SK-N-SH (cell line): Measurements from ENCODE around the gene DHRS9. TPM values are rescaled to one million over a fixed set of nuclear protein-coding genes. Genes with fewer than 3 reads are reported as not detected.

Experiments
- CTCF ChIA-PET: fragments of 300-600, 350-600 bp; formaldehyde crosslinking; extraction: SDS; loops from one replicate; lab custom pipeline; 2021; lab: Yijun Ruan, JAX
- POLR2A ChIA-PET: fragments of 350-600 bp; sonication (Branson Sonifier 250); formaldehyde crosslinking; extraction: SDS; loops from one replicate; lab custom pipeline; 2020; ENCODE audit warnings: antibody characterized with exemption, inconsistent platforms; lab: Yijun Ruan, JAX
- DNase-seq: peaks from one replicate; pipeline ENCODE4 v3.0.0; 2012
- H2AFZ ChIP-seq: fragments of 200-600 bp; sonication (generic); 2 replicates; pipeline ENCODE4 v1.8.1; 2016; ENCODE audit warnings: antibody characterized with exemption, mild to moderate bottlenecking, low read depth
- H3F3A ChIP-seq: fragments of 200-600 bp; sonication (generic); replicated peaks from 2 replicates; pipeline ENCODE3; 2016; ENCODE audit warnings: antibody characterized with exemption, mild to moderate bottlenecking; ENCODE audit not compliant: insufficient read depth
- H3K27ac ChIP-seq, 2 experiments: fragments of 200-500 bp in 1 of 2; fragments of 200-600 bp in 1 of 2; sonication (Bioruptor generic) in 1 of 2; sonication (generic), shearing (Covaris generic) in 1 of 2; 2 replicates each; pipeline versions ENCODE4 v1.5.1 to v1.6.1; 2014 to 2016; ENCODE audit warnings: low read depth in 2 of 2, inconsistent platforms in 1 of 2, low read length in 1 of 2, mild to moderate bottlenecking in 1 of 2, mixed read lengths in 1 of 2
- H3K27me3 ChIP-seq: fragments of 200-600 bp; sonication (generic), shearing (Covaris generic); 2 replicates; pipeline ENCODE4 v1.6.1; 2016; ENCODE audit warnings: mixed run types; ENCODE audit not compliant: insufficient read depth
- H3K36me3 ChIP-seq, 2 experiments: fragments of 200-500 bp in 1 of 2; fragments of 200-600 bp in 1 of 2; sonication (Bioruptor generic) in 1 of 2; sonication (generic) in 1 of 2; replicated peaks in 1 of 2; 2 replicates each; pipeline versions ENCODE3 to v1.5.1; 2014 to 2016; ENCODE audit warnings: low read length in 1 of 2, mild to moderate bottlenecking in 1 of 2; ENCODE audit not compliant: insufficient read depth in 2 of 2, control insufficient read depth in 1 of 2
- H3K4me1 ChIP-seq, 2 experiments: fragments of 200-500 bp in 1 of 2; fragments of 200-600 bp in 1 of 2; sonication (Bioruptor generic) in 1 of 2; sonication (generic), shearing (Covaris generic) in 1 of 2; 2 replicates each; pipeline versions ENCODE4 v1.5.1 to v1.6.1; 2014 to 2016; ENCODE audit warnings: low read depth in 1 of 2, low read length in 1 of 2, mixed run types in 1 of 2; ENCODE audit not compliant: insufficient read depth in 2 of 2, control insufficient read depth in 1 of 2
- H3K4me2 ChIP-seq: fragments of 200-600 bp; sonication (generic), shearing (Covaris generic); 2 replicates; pipeline ENCODE4 v1.6.1; 2017; ENCODE audit warnings: mixed run types
- H3K4me3 ChIP-seq, 2 experiments: fragments of 200-500 bp in 1 of 2; fragments of 200-600 bp in 1 of 2; sonication (Bioruptor generic) in 1 of 2; sonication (generic), shearing (Covaris generic) in 1 of 2; 2 replicates each; pipeline versions ENCODE4 v1.5.1 to v1.8.1; 2014 to 2016; ENCODE audit warnings: low read depth in 2 of 2, inconsistent platforms in 1 of 2, low read length in 1 of 2, mild to moderate bottlenecking in 1 of 2, mixed read lengths in 1 of 2, moderate library complexity in 1 of 2
- H3K79me2 ChIP-seq: fragments of 200-600 bp; sonication (generic); 2 replicates; pipeline ENCODE4 v1.8.1; 2017; ENCODE audit warnings: mild to moderate bottlenecking; ENCODE audit not compliant: insufficient read depth
- H3K9ac ChIP-seq: fragments of 200-600 bp; sonication (generic); 2 replicates; pipeline ENCODE4 v1.6.1; 2017; ENCODE audit warnings: mixed run types
- H3K9me2 ChIP-seq: fragments of 200-600 bp; sonication (generic); 2 replicates; pipeline ENCODE4 v1.6.1; 2017; ENCODE audit warnings: mixed run types
- H3K9me3 ChIP-seq: fragments of 200-600 bp; sonication (generic); 2 replicates; pipeline ENCODE4 v1.6.1; 2017; ENCODE audit warnings: mixed run types, mild to moderate bottlenecking, moderate library complexity
- H4K20me1 ChIP-seq: fragments of 200-600 bp; sonication (generic); 2 replicates; pipeline ENCODE4 v1.6.1; 2017; ENCODE audit warnings: mild to moderate bottlenecking, mixed run types; ENCODE audit not compliant: insufficient read depth
- CHD2 ChIP-seq: fragments of 150-350 bp; IDR thresholded peaks from 2 replicates; pipeline ENCODE4 v1.6.1; 2018; ENCODE audit warnings: low read length; ENCODE audit not compliant: partially characterized antibody
- EP300 ChIP-seq, 2 experiments: IDR thresholded peaks; 2 replicates each; pipeline versions ENCODE4 v1.4.0 to v1.6.1; 2012; ENCODE audit warnings: borderline replicate concordance in 1 of 2, low read depth in 1 of 2, low read length in 1 of 2
- EZH2phosphoT487 ChIP-seq: fragments of 200-600 bp; sonication (generic); IDR thresholded peaks from 2 replicates; pipeline ENCODE4 v1.6.1; 2017; ENCODE audit warnings: low read depth, mixed run types, mild to moderate bottlenecking, antibody characterized with exemption, moderate library complexity, borderline replicate concordance
- FOSL2 ChIP-seq: IDR thresholded peaks from 2 replicates; pipeline ENCODE4 v1.4.0; 2012; ENCODE audit warnings: low read depth, mild to moderate bottlenecking, moderate library complexity, borderline replicate concordance
- FOXJ3 ChIP-seq: sonication (generic); formaldehyde crosslinking; IDR thresholded peaks from 2 replicates; pipeline ENCODE4 v1.5.1; 2020; ENCODE audit warnings: mild to moderate bottlenecking, missing genetic modification reagents
- FOXM1 ChIP-seq: IDR thresholded peaks from 2 replicates; pipeline ENCODE4 v1.4.0; 2012; ENCODE audit warnings: low read depth, mild to moderate bottlenecking
- GABPA ChIP-seq: IDR thresholded peaks from 2 replicates; pipeline ENCODE4 v1.4.0; 2012; ENCODE audit warnings: low read depth, mild to moderate bottlenecking
- JUND ChIP-seq: IDR thresholded peaks from 2 replicates; pipeline ENCODE4 v1.4.0; 2012
- MXI1 ChIP-seq: IDR thresholded peaks from 2 replicates; pipeline ENCODE4 v1.6.1; 2012; ENCODE audit warnings: mild to moderate bottlenecking, low read depth, low read length, improper control_type of control experiment
- NFIC ChIP-seq: IDR thresholded peaks from 2 replicates; pipeline ENCODE4 v1.4.0; 2012; ENCODE audit warnings: borderline replicate concordance
- RAD21 ChIP-seq: IDR thresholded peaks from 2 replicates; pipeline ENCODE4 v1.6.1; 2012; ENCODE audit warnings: mild to moderate bottlenecking, low read length
- RCOR1 ChIP-seq: fragments of 150-350 bp; IDR thresholded peaks from 2 replicates; pipeline ENCODE4 v1.6.1; 2017; ENCODE audit warnings: antibody characterized with exemption, low read length
- RXRA ChIP-seq: IDR thresholded peaks from 2 replicates; pipeline ENCODE4 v1.4.0; 2012; ENCODE audit warnings: low read depth, mild to moderate bottlenecking, borderline replicate concordance
- SMC3 ChIP-seq: IDR thresholded peaks from 2 replicates; pipeline ENCODE4 v1.6.1; 2012; ENCODE audit warnings: low read depth, low read length, improper control_type of control experiment
- TAF1 ChIP-seq: IDR thresholded peaks from 2 replicates; pipeline ENCODE4 v1.6.1; 2012; ENCODE audit warnings: low read depth, mild to moderate bottlenecking, low read length, moderate library complexity, borderline replicate concordance
- TCF12 ChIP-seq: IDR thresholded peaks from 2 replicates; pipeline ENCODE4 v1.4.0; 2012
- TEAD4 ChIP-seq: IDR thresholded peaks from 2 replicates; pipeline ENCODE4 v1.4.0; 2012; ENCODE audit warnings: mild to moderate bottlenecking, borderline replicate concordance; ENCODE audit not compliant: insufficient read depth
- WGBS: methylation state at CpG from one replicate; pipeline ENCODE4 v1.1.6; 2017; ENCODE audit warnings: low lambda C conversion rate; 5-methylcytosine and 5-hydroxymethylcytosine counted together
- polyA plus RNA-seq, 3 experiments: library from polyadenylated mRNA; depleted of rRNA; stranded (reverse); fragments of >200 nt; gene quantifications; 2 replicates each; pipeline ENCODE4 v1.2.3, GENCODE V29; 2012
- TF ChIP-seq, protein P1 (sequence below): fragments of 200-600 bp; sonication (generic); IDR thresholded peaks from 2 replicates; pipeline ENCODE4 v1.6.1; 2017; ENCODE audit warnings: antibody characterized with exemption, mild to moderate bottlenecking, moderate library complexity
- TF ChIP-seq, protein P2 (sequence below): IDR thresholded peaks from 2 replicates; pipeline ENCODE4 v1.4.0; 2012; ENCODE audit warnings: low read depth
- TF ChIP-seq, protein P3 (sequence below): IDR thresholded peaks from 2 replicates; pipeline ENCODE4 v1.4.0; 2012; ENCODE audit warnings: low read depth, borderline replicate concordance
- TF ChIP-seq, protein P4 (sequence below): IDR thresholded peaks from 2 replicates; pipeline ENCODE4; 2012
- TF ChIP-seq, protein P5 (sequence below): fragments of 150-350 bp; IDR thresholded peaks from 2 replicates; pipeline ENCODE4 v1.6.1; 2017; ENCODE audit warnings: antibody characterized with exemption, low read length, low read depth, borderline replicate concordance

DHRS9 gene
- polyA plus RNA-seq, 1 of the 3 experiments (the other 2 are of a cell fraction), result not detected

DNA sequence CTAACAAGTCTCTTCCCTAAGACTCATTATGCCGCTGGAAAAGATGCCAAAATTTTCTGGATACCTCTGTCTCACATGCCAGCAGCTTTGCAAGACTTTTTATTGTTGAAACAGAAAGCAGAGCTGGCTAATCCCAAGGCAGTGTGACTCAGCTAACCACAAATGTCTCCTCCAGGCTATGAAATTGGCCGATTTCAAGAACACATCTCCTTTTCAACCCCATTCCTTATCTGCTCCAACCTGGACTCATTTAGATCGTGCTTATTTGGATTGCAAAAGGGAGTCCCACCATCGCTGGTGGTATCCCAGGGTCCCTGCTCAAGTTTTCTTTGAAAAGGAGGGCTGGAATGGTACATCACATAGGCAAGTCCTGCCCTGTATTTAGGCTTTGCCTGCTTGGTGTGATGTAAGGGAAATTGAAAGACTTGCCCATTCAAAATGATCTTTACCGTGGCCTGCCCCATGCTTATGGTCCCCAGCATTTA, 26.3 kb downstream of the DHRS9 start:
- Histone ChIP-seq H3K36me3 (no peaks in the 10 kb centered on the region), H3K4me3 (no peak overlapping the region; a peak in 1 of 4 replicates), H3K4me2 (peak overlapping the region; percentile 64; the same call in 1 of the 2 replicates), H2AFZ (no peak overlapping the region), H3K27me3 (no peaks in the 10 kb centered on the region), H3K9me3 (no peaks in the 10 kb centered on the region), H3K4me1 (no peaks in the 10 kb centered on the region), H3K79me2 (no peaks in the 10 kb centered on the region), H3K27ac (no peak overlapping the region), H3F3A (no peaks in the 10 kb centered on the region), H3K9ac (no peak overlapping the region), H4K20me1 (no peaks in the 10 kb centered on the region)
- ChIA-PET POLR2A (no interaction called here), CTCF (interaction anchor here (1.1 to 2.8 kb wide), 4 partner anchors 14 to 126 kb away, joined by 3 to 14 read pairs (median 5); no protein-coding TSS in a partner anchor)
- WGBS, result 37% methylated on average over 5 of the region's 5 CpGs
- DNase-seq, result no peak
- TF ChIP-seq JUND, result peak; percentile 33; the same call in 1 of the 2 replicates
- TF ChIP-seq GABPA, result no peak
- TF ChIP-seq NFIC, result peak; percentile 63; the same call in 1 of the 2 replicates
- TF ChIP-seq TEAD4, result peak; percentile 12; the same call in 1 of the 2 replicates
- TF ChIP-seq, protein P1, sequence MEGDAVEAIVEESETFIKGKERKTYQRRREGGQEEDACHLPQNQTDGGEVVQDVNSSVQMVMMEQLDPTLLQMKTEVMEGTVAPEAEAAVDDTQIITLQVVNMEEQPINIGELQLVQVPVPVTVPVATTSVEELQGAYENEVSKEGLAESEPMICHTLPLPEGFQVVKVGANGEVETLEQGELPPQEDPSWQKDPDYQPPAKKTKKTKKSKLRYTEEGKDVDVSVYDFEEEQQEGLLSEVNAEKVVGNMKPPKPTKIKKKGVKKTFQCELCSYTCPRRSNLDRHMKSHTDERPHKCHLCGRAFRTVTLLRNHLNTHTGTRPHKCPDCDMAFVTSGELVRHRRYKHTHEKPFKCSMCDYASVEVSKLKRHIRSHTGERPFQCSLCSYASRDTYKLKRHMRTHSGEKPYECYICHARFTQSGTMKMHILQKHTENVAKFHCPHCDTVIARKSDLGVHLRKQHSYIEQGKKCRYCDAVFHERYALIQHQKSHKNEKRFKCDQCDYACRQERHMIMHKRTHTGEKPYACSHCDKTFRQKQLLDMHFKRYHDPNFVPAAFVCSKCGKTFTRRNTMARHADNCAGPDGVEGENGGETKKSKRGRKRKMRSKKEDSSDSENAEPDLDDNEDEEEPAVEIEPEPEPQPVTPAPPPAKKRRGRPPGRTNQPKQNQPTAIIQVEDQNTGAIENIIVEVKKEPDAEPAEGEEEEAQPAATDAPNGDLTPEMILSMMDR, result no peak
- no peak for TF ChIP-seq TAF1
- TF ChIP-seq CHD2, result no peak
- TF ChIP-seq FOSL2, result peak; percentile 61; the same call in 1 of the 2 replicates
- TF ChIP-seq RCOR1, result no peak
- TF ChIP-seq, protein P2, sequence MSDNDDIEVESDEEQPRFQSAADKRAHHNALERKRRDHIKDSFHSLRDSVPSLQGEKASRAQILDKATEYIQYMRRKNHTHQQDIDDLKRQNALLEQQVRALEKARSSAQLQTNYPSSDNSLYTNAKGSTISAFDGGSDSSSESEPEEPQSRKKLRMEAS, result no peak
- TF ChIP-seq RXRA, result no peak
- TF ChIP-seq MXI1, result no peak
- TF ChIP-seq RAD21, result no peak
- no peak for TF ChIP-seq FOXJ3
- TF ChIP-seq, protein P3, sequence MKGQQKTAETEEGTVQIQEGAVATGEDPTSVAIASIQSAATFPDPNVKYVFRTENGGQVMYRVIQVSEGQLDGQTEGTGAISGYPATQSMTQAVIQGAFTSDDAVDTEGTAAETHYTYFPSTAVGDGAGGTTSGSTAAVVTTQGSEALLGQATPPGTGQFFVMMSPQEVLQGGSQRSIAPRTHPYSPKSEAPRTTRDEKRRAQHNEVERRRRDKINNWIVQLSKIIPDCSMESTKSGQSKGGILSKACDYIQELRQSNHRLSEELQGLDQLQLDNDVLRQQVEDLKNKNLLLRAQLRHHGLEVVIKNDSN, result no peak
- no peak for TF ChIP-seq SMC3
- no peak for TF ChIP-seq EZH2phosphoT487
- TF ChIP-seq, protein P4, sequence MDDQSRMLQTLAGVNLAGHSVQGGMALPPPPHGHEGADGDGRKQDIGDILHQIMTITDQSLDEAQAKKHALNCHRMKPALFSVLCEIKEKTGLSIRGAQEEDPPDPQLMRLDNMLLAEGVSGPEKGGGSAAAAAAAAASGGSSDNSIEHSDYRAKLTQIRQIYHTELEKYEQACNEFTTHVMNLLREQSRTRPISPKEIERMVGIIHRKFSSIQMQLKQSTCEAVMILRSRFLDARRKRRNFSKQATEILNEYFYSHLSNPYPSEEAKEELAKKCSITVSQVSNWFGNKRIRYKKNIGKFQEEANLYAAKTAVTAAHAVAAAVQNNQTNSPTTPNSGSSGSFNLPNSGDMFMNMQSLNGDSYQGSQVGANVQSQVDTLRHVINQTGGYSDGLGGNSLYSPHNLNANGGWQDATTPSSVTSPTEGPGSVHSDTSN, result peak; percentile 43; the same call in 1 of the 2 replicates
- TF ChIP-seq EP300 (IDR thresholded peaks at IDR 0.05; ENCODE audit: borderline replicate concordance in 1 of 2, low read depth in 1 of 2, low read length in 1 of 2), result peak in 1 of 2 experiments; percentile 19; a peak in 1 of 4 replicates
- peak; percentile 79 for TF ChIP-seq TCF12
- no peak for TF ChIP-seq FOXM1
- TF ChIP-seq, protein P5, sequence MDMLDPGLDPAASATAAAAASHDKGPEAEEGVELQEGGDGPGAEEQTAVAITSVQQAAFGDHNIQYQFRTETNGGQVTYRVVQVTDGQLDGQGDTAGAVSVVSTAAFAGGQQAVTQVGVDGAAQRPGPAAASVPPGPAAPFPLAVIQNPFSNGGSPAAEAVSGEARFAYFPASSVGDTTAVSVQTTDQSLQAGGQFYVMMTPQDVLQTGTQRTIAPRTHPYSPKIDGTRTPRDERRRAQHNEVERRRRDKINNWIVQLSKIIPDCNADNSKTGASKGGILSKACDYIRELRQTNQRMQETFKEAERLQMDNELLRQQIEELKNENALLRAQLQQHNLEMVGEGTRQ, result no peak
- TF ChIP-seq, all 33 proteins: peak for 7
- no peaks in the 10 kb centered on the region for H3K9me2 ChIP-seq
